Stimulated activated CD8-positive, alpha-beta memory T cell treated with anti-CD3 and anti-CD28 coated beads, Interleukin-7, amount 100 ng/mL, for 1 hour (primary cell): ENCODE data around the gene TMEM52.

Source experiments
- DNase-seq, 2 donors: peaks; one replicate each; pipeline ENCODE4 v3.0.0-alpha.2; 2020; ENCODE audit warnings: low read depth in 2 of 2

The TMEM52 gene

GRCh38 chr1:1873186-1873585 lies 45.9 kb downstream of the TMEM52 start:
- no peak for DNase-seq

DNA sequence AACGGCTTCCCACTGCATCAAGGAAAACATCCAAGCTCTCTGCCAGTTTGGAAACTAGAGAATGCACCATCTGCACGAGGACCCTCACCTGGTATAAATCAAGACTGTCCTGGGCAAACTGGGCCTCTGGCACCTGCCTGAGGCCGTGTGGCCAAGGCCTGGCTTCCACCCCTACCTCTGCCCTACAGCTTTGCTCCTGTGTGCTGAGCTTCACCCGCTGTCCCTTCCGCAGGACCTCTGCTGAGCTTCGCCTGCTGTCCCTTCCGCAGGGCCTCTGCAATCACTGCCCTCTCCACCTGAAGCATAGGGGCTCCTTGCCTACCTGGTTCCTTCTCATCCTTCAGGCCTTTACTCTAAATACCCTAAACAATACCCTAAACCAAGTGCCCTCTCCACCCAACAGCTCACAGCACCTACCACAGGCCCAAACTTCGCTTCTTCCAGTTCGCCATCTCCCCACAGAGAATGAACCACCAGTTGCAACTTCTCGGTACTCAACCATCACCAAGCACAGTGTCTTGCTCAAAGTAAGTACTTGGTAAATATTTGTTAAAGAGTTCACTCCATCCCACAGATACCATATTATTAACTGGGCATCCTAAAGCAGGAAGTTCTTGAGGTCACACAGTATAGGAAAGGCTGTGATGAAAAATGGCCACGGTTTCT lies 46.6 kb downstream of the TMEM52 start:
- DNase-seq = no peak

DNA sequence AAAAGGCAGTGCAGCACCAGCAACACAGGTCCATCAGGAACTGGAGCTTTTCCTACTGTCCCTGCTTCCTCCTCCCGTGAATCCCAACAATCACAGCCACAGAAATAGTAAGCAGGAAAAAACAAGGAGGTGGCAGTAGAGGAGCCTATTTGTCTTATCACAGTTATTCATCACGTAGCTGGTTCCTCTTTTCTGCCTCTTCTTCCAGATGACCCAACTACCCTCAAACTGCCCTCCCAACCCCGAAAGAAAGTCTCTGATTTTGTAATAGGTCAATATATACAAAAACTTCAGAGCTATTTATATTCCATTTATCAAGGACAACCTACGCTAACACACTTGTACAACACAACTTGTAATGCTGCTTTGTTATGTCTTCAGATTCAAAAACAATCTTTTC lies 49.6 kb downstream of the TMEM52 start:
- DNase-seq = no peak
